HEK293T (cell line): Measurements from ENCODE around the gene PSENEN.

Experiments
- CTBP1 ChIP-seq: fragments of 450-650 bp; IDR thresholded peaks from 2 replicates; pipeline ENCODE4 v1.6.1; 2016; ENCODE audit warnings: borderline replicate concordance
- FOXM1 ChIP-seq: fragments of 450-650 bp; IDR thresholded peaks from 2 replicates; pipeline ENCODE4 v1.6.1; 2017; ENCODE audit warnings: mild to moderate bottlenecking, borderline replicate concordance
- SP1 ChIP-seq: fragments of 450-650 bp; IDR thresholded peaks from 2 replicates; pipeline ENCODE4 v1.6.1; 2017
- TARDBP ChIP-seq: fragments of 450-650 bp; IDR thresholded peaks from 2 replicates; pipeline ENCODE4 v1.6.1; 2016

- no peak for TF ChIP-seq SP1
- TF ChIP-seq FOXM1 = no peak
- no peak for TF ChIP-seq CTBP1
- no peak for TF ChIP-seq TARDBP
Measured at GRCh38 chr19:35757749-35758608, 12.5 kb downstream of the PSENEN start, which contains the start of gene PROSER3.
